MM.1S (cell line): ENCODE measurements around the gene EML6.

Experiments used
- DNase-seq: peaks from one replicate; pipeline ENCODE4 v3.0.0-alpha.2; 2015
- H2AFZ ChIP-seq: fragments of 300-600 bp; sonication (generic); 2 replicates; pipeline ENCODE4 v1.6.0; 2016; ENCODE audit warnings: antibody characterized with exemption, low read length
- H3F3A ChIP-seq: fragments of 300-600 bp; sonication (generic); 2 replicates; pipeline ENCODE4 v1.6.1; 2016; ENCODE audit warnings: mild to moderate bottlenecking, antibody characterized with exemption, low read length, moderate library complexity, mixed read lengths; ENCODE audit not compliant: insufficient read depth
- H3K27ac ChIP-seq: fragments of 300-600 bp; sonication (generic); 2 replicates; pipeline ENCODE4 v1.5.1; 2016; ENCODE audit warnings: mild to moderate bottlenecking, low read length
- H3K27me3 ChIP-seq: fragments of 300-600 bp; sonication (generic); replicated peaks from 2 replicates; pipeline ENCODE4 v1.6.0; 2016; ENCODE audit warnings: low read length; ENCODE audit not compliant: insufficient read depth
- H3K36me3 ChIP-seq: fragments of 300-600 bp; sonication (generic); replicated peaks from 2 replicates; pipeline ENCODE4 v1.6.1; 2016; ENCODE audit warnings: mild to moderate bottlenecking, low read length, mixed read lengths; ENCODE audit not compliant: insufficient read depth
- H3K4me1 ChIP-seq: fragments of 300-600 bp; sonication (generic); 2 replicates; pipeline ENCODE4 v1.6.1; 2016; ENCODE audit warnings: low read length, mixed read lengths
- H3K4me2 ChIP-seq: fragments of 300-600 bp; sonication (generic); 2 replicates; pipeline ENCODE4 v1.6.0; 2016; ENCODE audit warnings: low read depth, low read length
- H3K4me3 ChIP-seq: fragments of 300-600 bp; sonication (generic); 2 replicates; pipeline ENCODE4 v1.5.1; 2016; ENCODE audit warnings: low read length, mixed read lengths
- H3K79me2 ChIP-seq: fragments of 300-600 bp; sonication (generic); 2 replicates; pipeline ENCODE4 v1.6.1; 2016; ENCODE audit warnings: mixed run types, low read length, mixed read lengths
- H3K9ac ChIP-seq: fragments of 300-600 bp; sonication (generic); 2 replicates; pipeline ENCODE4 v1.6.1; 2016; ENCODE audit warnings: low read length, mixed read lengths
- H3K9me2 ChIP-seq: fragments of 300-600 bp; sonication (generic); replicated peaks from 2 replicates; pipeline ENCODE4 v1.6.1; 2016; ENCODE audit warnings: mild to moderate bottlenecking, low read length, mixed read lengths; ENCODE audit not compliant: insufficient read depth
- H3K9me3 ChIP-seq: fragments of 300-600 bp; sonication (generic); replicated peaks from 2 replicates; pipeline ENCODE4 v1.6.1; 2016; ENCODE audit warnings: mild to moderate bottlenecking, low read length, mixed read lengths; ENCODE audit not compliant: insufficient read depth
- H4K20me1 ChIP-seq: fragments of 300-600 bp; sonication (generic); 2 replicates; pipeline ENCODE4 v1.6.1; 2016; ENCODE audit warnings: mild to moderate bottlenecking, low read length, moderate library complexity, mixed read lengths; ENCODE audit not compliant: insufficient read depth
- CTCF ChIP-seq: fragments of 300-600 bp; sonication (generic); IDR thresholded peaks from 2 replicates; pipeline ENCODE4 v1.5.1; 2016; ENCODE audit warnings: antibody characterized with exemption, low read length, mixed read lengths
- EZH2 ChIP-seq: fragments of 300-600 bp; sonication (generic); optimal IDR thresholded peaks from 2 replicates; pipeline ENCODE3; 2017; ENCODE audit warnings: low read depth, mild to moderate bottlenecking, antibody characterized with exemption, low read length, mixed read lengths
- EZH2phosphoT487 ChIP-seq: fragments of 300-600 bp; sonication (generic); IDR thresholded peaks from 2 replicates; pipeline ENCODE4 v1.6.1; 2018; ENCODE audit warnings: antibody characterized with exemption, low read length

EML6 gene

GRCh38 chr2:54945391-54946219 is 222.1 kb downstream of the EML6 start:
- Histone ChIP-seq H3K4me1 (peaks cover 12% of the 10 kb centered on the region), H4K20me1 (no peaks in the 10 kb centered on the region), H3K9me3 (no peaks in the 10 kb centered on the region), H3K79me2 (no peaks in the 10 kb centered on the region), H3K9ac (no peak overlapping the region), H3K4me2 (no peak overlapping the region), H3K27me3 (no peaks in the 10 kb centered on the region), H2AFZ (peak overlapping the region; percentile 12), H3F3A (no peaks in the 10 kb centered on the region), H3K9me2 (no peaks in the 10 kb centered on the region), H3K36me3 (no peaks in the 10 kb centered on the region), H3K27ac (peak overlapping the region; percentile 3; the same call in 1 of the 2 replicates), H3K4me3 (no peak overlapping the region)
- DNase-seq, result peak; percentile 57
- no peak for TF ChIP-seq EZH2phosphoT487
- TF ChIP-seq EZH2, result no peak
- no peak for TF ChIP-seq CTCF

GRCh38 chr2:54946220-54946805 is 222.9 kb downstream of the EML6 start:
- no peaks in the 10 kb centered on the region for H3K9me2 ChIP-seq
- H3K4me3 ChIP-seq, result no peak overlapping the region
- no peaks in the 10 kb centered on the region for H4K20me1 ChIP-seq
- no peak overlapping the region for H3K27ac ChIP-seq
- DNase-seq, result no peak
- no peaks in the 10 kb centered on the region for H3K79me2 ChIP-seq
- no peaks in the 10 kb centered on the region for H3K27me3 ChIP-seq
- no peaks in the 10 kb centered on the region for H3K36me3 ChIP-seq
- no peaks in the 10 kb centered on the region for H3F3A ChIP-seq
- TF ChIP-seq EZH2phosphoT487, result no peak
- no peak for TF ChIP-seq CTCF
- no peak for TF ChIP-seq EZH2
- H2AFZ ChIP-seq, result no peak overlapping the region
- no peak overlapping the region for H3K9ac ChIP-seq
- peaks cover 12% of the 10 kb centered on the region for H3K4me1 ChIP-seq
- no peaks in the 10 kb centered on the region for H3K9me3 ChIP-seq
- no peak overlapping the region for H3K4me2 ChIP-seq

GRCh38 chr2:54947136-54947535 is 223.7 kb downstream of the EML6 start:
- Histone ChIP-seq H3K4me2 (no peak overlapping the region), H3K9ac (no peak overlapping the region), H3K9me2 (no peaks in the 10 kb centered on the region), H3K4me3 (no peak overlapping the region), H3K79me2 (no peaks in the 10 kb centered on the region), H2AFZ (no peak overlapping the region), H3K4me1 (peaks cover 12% of the 10 kb centered on the region), H3F3A (no peaks in the 10 kb centered on the region), H3K27me3 (no peaks in the 10 kb centered on the region), H3K27ac (no peak overlapping the region), H3K36me3 (no peaks in the 10 kb centered on the region), H3K9me3 (no peaks in the 10 kb centered on the region), H4K20me1 (no peaks in the 10 kb centered on the region)
- no peak for TF ChIP-seq EZH2
- DNase-seq, result no peak

GRCh38 chr2:54947646-54948045 is 224.2 kb downstream of the EML6 start:
- peaks cover 12% of the 10 kb centered on the region for H3K4me1 ChIP-seq
- H3K27me3 ChIP-seq, result no peaks in the 10 kb centered on the region
- H3K9me2 ChIP-seq, result no peaks in the 10 kb centered on the region
- TF ChIP-seq CTCF (no peak), EZH2phosphoT487 (no peak), EZH2 (no peak)
- H3K9ac ChIP-seq, result no peak overlapping the region
- no peaks in the 10 kb centered on the region for H3K9me3 ChIP-seq
- H3K79me2 ChIP-seq, result no peaks in the 10 kb centered on the region
- H3K27ac ChIP-seq, result no peak overlapping the region
- DNase-seq, result no peak
- no peak overlapping the region for H3K4me2 ChIP-seq
- no peak overlapping the region for H2AFZ ChIP-seq
- H3K36me3 ChIP-seq, result no peaks in the 10 kb centered on the region
- H4K20me1 ChIP-seq, result no peaks in the 10 kb centered on the region
- no peak overlapping the region for H3K4me3 ChIP-seq
- H3F3A ChIP-seq, result no peaks in the 10 kb centered on the region
